ENCODE data around the gene LPP. TPM values are rescaled to one million over a fixed set of nuclear protein-coding genes. Genes with fewer than 3 reads are reported as not detected.

The LPP gene
- total and polyA plus RNA-seq, 9 of the 15 experiments (the other 6 are each of a cell fraction or from before 2014, with no cell fraction given) = 0.07 to 0.18 TPM; not detected in 7

- H4K20me1 ChIP-seq (replicated peaks; ENCODE audit: control insufficient read depth, insufficient read depth, low read length) = no peaks in the 10 kb centered on the region
- H2AFZ ChIP-seq (ENCODE audit: low read depth, low read length) = no peak overlapping the region
- H3K27ac ChIP-seq (ENCODE audit: extremely low read depth, low read depth, low read length) = no peak overlapping the region
- H3K4me3 ChIP-seq = no peak overlapping the region
- no peaks in the 10 kb centered on the region for H3K79me2 ChIP-seq (ENCODE audit: control insufficient read depth, insufficient read depth, low read length)
- no peaks in the 10 kb centered on the region for H3K9me3 ChIP-seq (replicated peaks; ENCODE audit: control insufficient read depth, insufficient read depth, low read depth, low read length)
- ATAC-seq = no peak
- WGBS (ENCODE audit: insufficient coverage, low coverage, missing lambda C conversion rate) = 0% methylated on average over 3 of the region's 3 CpGs
- no peaks in the 10 kb centered on the region for H3K36me3 ChIP-seq (ENCODE audit: control insufficient read depth, insufficient read depth, low read length)
- no peaks in the 10 kb centered on the region for H3K4me1 ChIP-seq (replicated peaks in 1 of 2; ENCODE audit: control insufficient read depth in 2 of 2, insufficient read depth in 2 of 2, low read length in 2 of 2)
- H3K9ac ChIP-seq (ENCODE audit: insufficient read depth in 1 of 2, low read depth in 2 of 2, low read length in 2 of 2) = no peak overlapping the region
- H3K4me2 ChIP-seq (ENCODE audit: insufficient read depth, low read length) = no peak overlapping the region
- H3K27me3 ChIP-seq (ENCODE audit: control insufficient read depth in 2 of 2, insufficient read depth in 2 of 2, low read length in 2 of 2) = no peaks in the 10 kb centered on the region
- intact Hi-C loops (cut with micrococcal nuclease) = no loop called here
- BruUV-seq (replicated peaks) = no TSS peak
- TF ChIP-seq CBFB (CRISPR knock-in tag; IDR thresholded peaks at IDR 0.05) (no peak), BDP1 (IDR thresholded peaks at IDR 0.05; ENCODE audit: insufficient read depth, insufficient read length) (no peak), NEUROD1 (IDR thresholded peaks at IDR 0.05; ENCODE audit: borderline replicate concordance, low read depth, low read length, partially characterized antibody) (no peak), GTF2A2 (tag; IDR thresholded peaks at IDR 0.05) (no peak), BRF1 (IDR thresholded peaks at IDR 0.05; ENCODE audit: borderline replicate concordance, extremely low read depth, insufficient read length) (no peak), ERF (CRISPR knock-in tag; IDR thresholded peaks at IDR 0.05) (no peak), TBP (optimal IDR thresholded peaks at IDR 0.05; ENCODE audit: low read depth, low read length) (no peak), FOS (IDR thresholded peaks at IDR 0.05; ENCODE audit: extremely low read depth, insufficient read length) (no peak), POLR2G (IDR thresholded peaks at IDR 0.05; ENCODE audit: low read depth, low read length) (no peak), RHOXF2B (CRISPR knock-in tag; conservative IDR thresholded peaks at IDR 0.05) (no peak), E4F1 (CRISPR knock-in tag; IDR thresholded peaks at IDR 0.05; ENCODE audit: borderline replicate concordance) (no peak), ZFP36 (IDR thresholded peaks at IDR 0.05; ENCODE audit: low read depth, low read length, partially characterized antibody) (no peak)
- in situ Hi-C loops (cut with MboI) = no loop called here
- no peak for FAIRE-seq
- ChIA-PET POLR2A (no interaction called here), CTCF (ENCODE audit: low intra/inter-chr PET ratio) (no interaction called here)
- no peaks in the 10 kb centered on the region for H3K9me1 ChIP-seq (ENCODE audit: control insufficient read depth, insufficient read depth, low read length)
- no peak for DNase-seq (ENCODE audit: extremely low read depth in 1 of 4, low spot score in 3 of 4)
Measured at GRCh38 chr3:188539037-188539436, 385.1 kb downstream of the LPP start.

Data from K562 (cell line).